ENCODE data around the gene TSPAN18. TPM values are rescaled to one million over a fixed set of nuclear protein-coding genes. Genes with fewer than 3 reads are reported as not detected.

The TSPAN18 gene
- total and polyA plus RNA-seq, 3 donors from 2014 or later: 2.1 to 11.1 (median 5.0) TPM

DNA sequence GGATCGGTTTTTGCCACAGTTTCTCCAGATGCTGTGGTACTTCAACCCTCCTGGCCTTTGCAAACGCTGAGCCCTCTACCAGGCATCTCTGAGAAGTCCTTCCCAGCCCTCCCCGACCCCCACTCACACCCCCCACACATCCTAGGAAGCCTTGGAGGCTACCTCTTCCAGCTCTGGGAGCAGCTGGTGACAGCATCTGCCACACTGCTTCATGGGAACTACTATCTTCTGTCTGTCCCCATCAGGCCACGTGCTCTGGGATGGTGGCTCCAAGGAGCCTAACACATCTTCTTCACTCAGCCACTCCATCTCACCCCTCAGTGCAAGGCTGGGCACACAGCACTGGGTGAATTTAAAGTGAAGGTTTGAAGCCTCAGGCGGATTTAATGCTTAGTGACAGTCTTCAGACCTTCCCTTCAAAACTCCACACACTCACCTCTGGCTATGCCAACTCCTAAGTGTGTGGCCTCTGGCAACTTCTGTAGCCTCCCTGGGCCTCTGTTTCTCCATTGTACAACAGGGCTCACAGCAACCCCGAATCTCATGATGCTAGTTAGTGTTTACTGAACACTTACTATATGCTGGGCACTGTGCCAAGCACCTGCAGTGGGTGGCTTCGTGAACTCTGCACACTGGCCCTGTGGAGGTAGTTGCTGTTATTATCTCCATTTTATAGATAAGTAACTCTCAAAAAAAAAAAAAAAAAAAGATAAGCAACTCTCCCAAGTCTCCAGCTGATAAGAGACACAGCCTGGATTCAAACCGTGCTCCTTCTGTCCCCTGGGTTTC, 231.2 kb downstream of the TSPAN18 start:
- WGBS, 2 donors: 69 to 70% methylated on average over 7 to 8 of the region's 8 CpGs
- no peak for DNase-seq
- intact Hi-C loops (cut with DNase I; ENCODE audit: low total_unique reads): no loop called here
- no peaks in the 10 kb centered on the region for H3K27me3 ChIP-seq
- H3K27ac ChIP-seq: no peak overlapping the region
- no peak overlapping the region for H3K4me3 ChIP-seq
- H3K36me3 ChIP-seq (ENCODE audit: low read depth, missing control alignments): no peaks in the 10 kb centered on the region
- H3K4me1 ChIP-seq: peaks cover 10% of the 10 kb centered on the region
- TF ChIP-seq, protein P1, sequence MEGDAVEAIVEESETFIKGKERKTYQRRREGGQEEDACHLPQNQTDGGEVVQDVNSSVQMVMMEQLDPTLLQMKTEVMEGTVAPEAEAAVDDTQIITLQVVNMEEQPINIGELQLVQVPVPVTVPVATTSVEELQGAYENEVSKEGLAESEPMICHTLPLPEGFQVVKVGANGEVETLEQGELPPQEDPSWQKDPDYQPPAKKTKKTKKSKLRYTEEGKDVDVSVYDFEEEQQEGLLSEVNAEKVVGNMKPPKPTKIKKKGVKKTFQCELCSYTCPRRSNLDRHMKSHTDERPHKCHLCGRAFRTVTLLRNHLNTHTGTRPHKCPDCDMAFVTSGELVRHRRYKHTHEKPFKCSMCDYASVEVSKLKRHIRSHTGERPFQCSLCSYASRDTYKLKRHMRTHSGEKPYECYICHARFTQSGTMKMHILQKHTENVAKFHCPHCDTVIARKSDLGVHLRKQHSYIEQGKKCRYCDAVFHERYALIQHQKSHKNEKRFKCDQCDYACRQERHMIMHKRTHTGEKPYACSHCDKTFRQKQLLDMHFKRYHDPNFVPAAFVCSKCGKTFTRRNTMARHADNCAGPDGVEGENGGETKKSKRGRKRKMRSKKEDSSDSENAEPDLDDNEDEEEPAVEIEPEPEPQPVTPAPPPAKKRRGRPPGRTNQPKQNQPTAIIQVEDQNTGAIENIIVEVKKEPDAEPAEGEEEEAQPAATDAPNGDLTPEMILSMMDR (IDR thresholded peaks at IDR 0.05): no peak
- no peaks in the 10 kb centered on the region for H3K9me3 ChIP-seq

DNA sequence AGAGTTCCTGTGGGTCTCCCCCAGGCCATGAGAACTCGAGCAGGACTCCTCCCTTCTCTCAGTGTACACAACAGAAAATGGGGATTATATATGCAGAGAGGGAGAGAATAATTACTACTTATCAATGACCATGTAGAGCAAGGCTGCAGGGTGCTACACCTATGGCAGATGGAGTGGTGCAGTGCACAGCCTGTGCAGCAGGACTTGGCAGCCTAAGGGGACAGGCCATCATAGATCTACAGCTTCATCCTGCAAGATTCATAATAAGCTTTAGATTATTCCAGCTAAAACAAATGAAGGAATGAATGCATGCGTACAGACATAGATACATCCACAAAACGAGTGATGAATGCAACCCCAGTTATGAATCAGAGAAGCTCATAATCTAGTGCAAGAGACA, 232.3 kb downstream of the TSPAN18 start:
- no peak overlapping the region for H3K4me3 ChIP-seq
- DNase-seq: no peak
- no peaks in the 10 kb centered on the region for H3K9me3 ChIP-seq
- H3K27me3 ChIP-seq: no peaks in the 10 kb centered on the region
- no peak overlapping the region for H3K27ac ChIP-seq
- intact Hi-C loops (cut with DNase I; ENCODE audit: low total_unique reads): no loop called here
- peaks cover 10% of the 10 kb centered on the region for H3K4me1 ChIP-seq
- TF ChIP-seq, protein P1 (IDR thresholded peaks at IDR 0.05): no peak
- no peak for TF ChIP-seq POLR2A (IDR thresholded peaks at IDR 0.05)
- WGBS, 2 donors: 89 to 94% methylated on average over 3 of the region's 3 CpGs
- no peaks in the 10 kb centered on the region for H3K36me3 ChIP-seq (ENCODE audit: low read depth, missing control alignments)

DNA sequence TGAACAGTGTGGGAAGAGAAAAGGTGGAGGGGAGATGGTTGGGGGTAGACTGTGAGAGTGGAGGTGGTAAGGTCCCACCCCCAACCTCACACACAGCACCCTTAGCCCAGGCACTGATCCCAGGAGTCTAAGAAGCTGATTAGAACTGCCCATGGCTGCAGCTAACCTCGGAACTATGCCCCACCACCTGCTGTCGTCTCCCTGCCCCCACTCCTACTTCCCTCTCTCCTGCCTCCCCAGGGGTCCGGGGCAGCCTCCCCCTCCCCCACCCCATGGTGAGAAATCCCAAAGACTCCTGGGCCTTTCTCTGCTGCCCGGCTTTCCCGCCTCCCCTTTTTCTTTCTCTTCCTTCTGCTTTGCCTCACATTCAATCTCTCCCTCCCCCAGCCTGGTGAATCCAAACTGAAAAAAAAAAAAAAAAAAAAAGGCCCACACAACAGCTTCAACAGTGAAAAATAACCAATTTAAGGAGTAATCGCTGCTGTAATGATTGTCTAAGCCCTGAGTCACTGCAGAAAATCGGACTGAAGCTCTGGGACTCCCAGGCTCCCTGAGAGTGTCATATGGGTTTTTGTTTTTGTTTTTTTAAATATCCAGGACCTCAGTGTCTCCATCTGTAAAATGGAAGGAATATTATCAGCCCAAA, 233.6 kb downstream of the TSPAN18 start:
- intact Hi-C loops (cut with DNase I; ENCODE audit: low total_unique reads): no loop called here
- DNase-seq: no peak

DNA sequence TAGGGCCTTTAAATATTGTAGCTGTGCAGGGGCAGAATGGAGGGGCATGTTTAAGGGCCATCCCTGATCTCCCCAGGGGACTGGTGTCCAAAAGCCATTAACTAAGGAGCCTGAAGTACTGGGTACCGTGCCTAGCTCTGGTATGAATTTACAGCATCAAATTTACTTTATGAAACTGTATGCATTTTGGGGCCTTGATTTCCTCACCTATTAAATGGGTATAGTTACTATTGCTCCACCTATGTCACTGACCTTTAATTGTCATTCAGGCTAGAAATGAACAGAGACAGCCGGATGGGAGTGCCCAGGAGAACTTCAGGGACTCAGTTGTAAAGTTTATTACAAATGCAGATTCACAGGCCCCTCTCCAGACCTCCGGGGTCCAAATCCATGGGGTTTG, 235.7 kb downstream of the TSPAN18 start:
- TF ChIP-seq POLR2A (IDR thresholded peaks at IDR 0.05): no peak
- TF ChIP-seq, protein P1 (IDR thresholded peaks at IDR 0.05): no peak
- WGBS, 2 donors: 71 to 79% methylated on average over 3 of the region's 3 CpGs
- Histone ChIP-seq H3K4me3 (no peak overlapping the region), H3K4me1 (no peaks in the 10 kb centered on the region), H3K27ac (no peak overlapping the region), H3K36me3 (ENCODE audit: low read depth, missing control alignments) (no peaks in the 10 kb centered on the region), H3K9me3 (no peaks in the 10 kb centered on the region), H3K27me3 (no peaks in the 10 kb centered on the region)
- intact Hi-C loops (cut with DNase I; ENCODE audit: low total_unique reads): no loop called here
- DNase-seq: no peak

More for the DNA sequence above, 233.6 kb downstream of the TSPAN18 start:
- 48 to 50% methylated on average over 7 of the region's 7 CpGs for WGBS, 2 donors
- no peaks in the 10 kb centered on the region for H3K27me3 ChIP-seq
- H3K4me3 ChIP-seq: no peak overlapping the region
- no peak overlapping the region for H3K27ac ChIP-seq
- no peaks in the 10 kb centered on the region for H3K9me3 ChIP-seq
- TF ChIP-seq, protein P1 (IDR thresholded peaks at IDR 0.05): no peak
- no peak for TF ChIP-seq POLR2A (IDR thresholded peaks at IDR 0.05)
- no peaks in the 10 kb centered on the region for H3K36me3 ChIP-seq (ENCODE audit: low read depth, missing control alignments)
- H3K4me1 ChIP-seq: peaks cover 5% of the 10 kb centered on the region
